ENCODE measurements around the gene P3H4. TPM values are rescaled to one million over a fixed set of nuclear protein-coding genes. Genes with fewer than 3 reads are reported as not detected.
A peak's percentile ranks its signal among the peaks of the same experiment; 100 is the strongest.

P3H4 gene
- polyA plus RNA-seq, 2 donors, result 1.7 TPM

- Histone ChIP-seq H3K36me3 (ENCODE audit: control insufficient read depth in 2 of 2, insufficient read depth in 2 of 2, low read length in 1 of 2) (peaks cover 17 to 65% of the 10 kb centered on the region in 2 donors), H3K9me3 (ENCODE audit: control insufficient read depth in 2 of 2, insufficient read depth in 1 of 2, low read depth in 1 of 2, low read length in 1 of 2) (no peaks in the 10 kb centered on the region), H3K4me3 (ENCODE audit: low read depth in 1 of 2, low read length in 2 of 2) (no peak overlapping the region), H3K4me1 (ENCODE audit: control insufficient read depth in 2 of 2, insufficient read depth in 2 of 2, low read length in 1 of 2) (no peaks in the 10 kb centered on the region), H3K27ac (ENCODE audit: low read depth in 2 of 2, low read length in 1 of 2) (peak overlapping the region in 1 of 2 donors; percentile 77), H3K27me3 (ENCODE audit: control insufficient read depth in 1 of 2, insufficient read depth in 2 of 2, low read length in 2 of 2) (no peaks in the 10 kb centered on the region)
- 87 to 90% methylated on average over 8 of the region's 8 CpGs for WGBS, 2 donors
Measured at GRCh38 chr17:41763327-41763726, 48.4 kb downstream of the P3H4 start.

GRCh38 chr17:41762841-41763240, 48.9 kb downstream of the P3H4 start:
- peak overlapping the region in 1 of 2 donors; percentile 77 for H3K27ac ChIP-seq (ENCODE audit: low read depth in 2 of 2, low read length in 1 of 2)

GRCh38 chr17:41762391-41762790, 49.4 kb downstream of the P3H4 start:
- Histone ChIP-seq H3K27me3 (ENCODE audit: control insufficient read depth in 1 of 2, insufficient read depth in 2 of 2, low read length in 2 of 2) (no peaks in the 10 kb centered on the region), H3K9me3 (ENCODE audit: control insufficient read depth in 2 of 2, insufficient read depth in 1 of 2, low read depth in 1 of 2, low read length in 1 of 2) (no peaks in the 10 kb centered on the region), H3K36me3 (ENCODE audit: control insufficient read depth in 2 of 2, insufficient read depth in 2 of 2, low read length in 1 of 2) (peaks cover 14 to 67% of the 10 kb centered on the region in 2 donors), H3K4me3 (ENCODE audit: low read depth in 1 of 2, low read length in 2 of 2) (no peak overlapping the region), H3K27ac (ENCODE audit: low read depth in 2 of 2, low read length in 1 of 2) (no peak overlapping the region), H3K4me1 (ENCODE audit: control insufficient read depth in 2 of 2, insufficient read depth in 2 of 2, low read length in 1 of 2) (no peaks in the 10 kb centered on the region)
- WGBS, 2 donors, result 90% methylated on average over 6 of the region's 6 CpGs

More at GRCh38 chr17:41762841-41763240, 48.9 kb downstream of the P3H4 start:
- Histone ChIP-seq H3K27me3 (ENCODE audit: control insufficient read depth in 1 of 2, insufficient read depth in 2 of 2, low read length in 2 of 2) (no peaks in the 10 kb centered on the region), H3K9me3 (ENCODE audit: control insufficient read depth in 2 of 2, insufficient read depth in 1 of 2, low read depth in 1 of 2, low read length in 1 of 2) (no peaks in the 10 kb centered on the region), H3K4me3 (ENCODE audit: low read depth in 1 of 2, low read length in 2 of 2) (no peak overlapping the region), H3K36me3 (ENCODE audit: control insufficient read depth in 2 of 2, insufficient read depth in 2 of 2, low read length in 1 of 2) (peaks cover 18 to 67% of the 10 kb centered on the region in 2 donors), H3K4me1 (ENCODE audit: control insufficient read depth in 2 of 2, insufficient read depth in 2 of 2, low read length in 1 of 2) (no peaks in the 10 kb centered on the region)
- 92 to 93% methylated on average over 16 of the region's 16 CpGs for WGBS, 2 donors

GRCh38 chr17:41760878-41761277, 50.9 kb downstream of the P3H4 start:
- 86 to 88% methylated on average over 6 of the region's 6 CpGs for WGBS, 2 donors
- H3K9me3 ChIP-seq (ENCODE audit: control insufficient read depth in 2 of 2, insufficient read depth in 1 of 2, low read depth in 1 of 2, low read length in 1 of 2), result no peaks in the 10 kb centered on the region
- peak overlapping the region in 1 of 2 donors; percentile 56 for H3K27ac ChIP-seq (ENCODE audit: low read depth in 2 of 2, low read length in 1 of 2)
- H3K27me3 ChIP-seq (ENCODE audit: control insufficient read depth in 1 of 2, insufficient read depth in 2 of 2, low read length in 2 of 2), result no peaks in the 10 kb centered on the region
- peaks cover 17 to 71% of the 10 kb centered on the region in 2 donors for H3K36me3 ChIP-seq (ENCODE audit: control insufficient read depth in 2 of 2, insufficient read depth in 2 of 2, low read length in 1 of 2)
- H3K4me3 ChIP-seq (ENCODE audit: low read depth in 1 of 2, low read length in 2 of 2), result no peak overlapping the region
- no peaks in the 10 kb centered on the region for H3K4me1 ChIP-seq (ENCODE audit: control insufficient read depth in 2 of 2, insufficient read depth in 2 of 2, low read length in 1 of 2)

GRCh38 chr17:41758601-41759000, 53.1 kb downstream of the P3H4 start:
- Histone ChIP-seq H3K27me3 (ENCODE audit: control insufficient read depth in 1 of 2, insufficient read depth in 2 of 2, low read length in 2 of 2) (no peaks in the 10 kb centered on the region), H3K9me3 (ENCODE audit: control insufficient read depth in 2 of 2, insufficient read depth in 1 of 2, low read depth in 1 of 2, low read length in 1 of 2) (no peaks in the 10 kb centered on the region), H3K4me3 (ENCODE audit: low read depth in 1 of 2, low read length in 2 of 2) (no peak overlapping the region), H3K36me3 (ENCODE audit: control insufficient read depth in 2 of 2, insufficient read depth in 2 of 2, low read length in 1 of 2) (peaks cover 21 to 72% of the 10 kb centered on the region in 2 donors), H3K4me1 (ENCODE audit: control insufficient read depth in 2 of 2, insufficient read depth in 2 of 2, low read length in 1 of 2) (peaks cover 0 to 3% of the 10 kb centered on the region in 2 donors), H3K27ac (ENCODE audit: low read depth in 2 of 2, low read length in 1 of 2) (no peak overlapping the region)
- WGBS, 2 donors, result 77% methylated on average over 9 of the region's 9 CpGs

GRCh38 chr17:41754066-41754465, 57.7 kb downstream of the P3H4 start:
- WGBS, 2 donors, result 73 to 80% methylated on average over 12 of the region's 12 CpGs
- Histone ChIP-seq H3K27me3 (ENCODE audit: control insufficient read depth in 1 of 2, insufficient read depth in 2 of 2, low read length in 2 of 2) (no peaks in the 10 kb centered on the region), H3K36me3 (ENCODE audit: control insufficient read depth in 2 of 2, insufficient read depth in 2 of 2, low read length in 1 of 2) (peaks cover 12 to 48% of the 10 kb centered on the region in 2 donors)

More at GRCh38 chr17:41754066-41754465, 57.7 kb downstream of the P3H4 start:
- Histone ChIP-seq H3K27ac (ENCODE audit: low read depth in 2 of 2, low read length in 1 of 2) (no peak overlapping the region), H3K4me3 (ENCODE audit: low read depth in 1 of 2, low read length in 2 of 2) (no peak overlapping the region), H3K9me3 (ENCODE audit: control insufficient read depth in 2 of 2, insufficient read depth in 1 of 2, low read depth in 1 of 2, low read length in 1 of 2) (no peaks in the 10 kb centered on the region), H3K4me1 (ENCODE audit: control insufficient read depth in 2 of 2, insufficient read depth in 2 of 2, low read length in 1 of 2) (peaks cover 0 to 3% of the 10 kb centered on the region in 2 donors)

Other genes with a start within 250 kb of the P3H4 start
- under 1 TPM; 0.12 to 0.24 TPM for gene KRT9, start 239.9 kb downstream of the P3H4 start, polyA plus RNA-seq
- gene KRT14, start 225.1 kb downstream of the P3H4 start, polyA plus RNA-seq, result 1,000 to 10,000 TPM in 1 of 2 donors, 100 to 1,000 TPM in 1; 516 to 1,961 TPM
- gene KRT16, start 199.2 kb downstream of the P3H4 start, polyA plus RNA-seq, result 100 to 1,000 TPM; 413 to 534 TPM
- gene KRT17, start 187.4 kb downstream of the P3H4 start, polyA plus RNA-seq, result 100 to 1,000 TPM in 1 of 2 donors, 10 to 100 TPM in 1; 92.9 to 191 TPM
- gene EIF1, start 123.1 kb downstream of the P3H4 start, polyA plus RNA-seq, result 100 to 1,000 TPM; 342 to 553 TPM
- not detected for gene GAST, start 99.6 kb downstream of the P3H4 start, polyA plus RNA-seq
- 1 to 10 TPM in 1 of 2 donors, under 1 TPM in 1; 0.35 to 1.4 TPM for gene HAP1, start 77.3 kb downstream of the P3H4 start, polyA plus RNA-seq
- gene JUP, start 25.2 kb downstream of the P3H4 start, polyA plus RNA-seq, result 100 to 1,000 TPM; 445 to 752 TPM
- gene FKBP10, start 1.1 kb upstream of the P3H4 start, polyA plus RNA-seq, result 1 to 10 TPM; 5.8 to 5.9 TPM
- 10 to 100 TPM; 35.9 to 36.0 TPM for gene NT5C3B, start 24.3 kb upstream of the P3H4 start, polyA plus RNA-seq
- gene KLHL10, start 25.9 kb upstream of the P3H4 start, polyA plus RNA-seq, result under 1 TPM; 0.22 to 0.39 TPM
- gene KLHL11, start 53.5 kb upstream of the P3H4 start, polyA plus RNA-seq, result under 1 TPM; 0.59 to 0.74 TPM
- 10 to 100 TPM; 16.4 to 27.1 TPM for gene ACLY, start 107.0 kb upstream of the P3H4 start, polyA plus RNA-seq
- under 1 TPM; 0.18 to 0.31 TPM for gene ODAD4, start 118.7 kb upstream of the P3H4 start, polyA plus RNA-seq
- gene CNP, start 154.8 kb upstream of the P3H4 start, polyA plus RNA-seq, result 10 to 100 TPM; 45.2 to 49.1 TPM
- 10 to 100 TPM; 55.4 to 66.4 TPM for gene DNAJC7, start 205.5 kb upstream of the P3H4 start, polyA plus RNA-seq
- gene NKIRAS2, start 208.1 kb upstream of the P3H4 start, polyA plus RNA-seq, result 10 to 100 TPM; 28.8 to 32.5 TPM
- under 1 TPM; 0.32 to 0.39 TPM for gene C17orf113, start 238.7 kb upstream of the P3H4 start, polyA plus RNA-seq

Measured in esophagus (tissue), 2 donors.